GM18498 (cell line): ENCODE measurements around the gene GAS7.

Source experiments
- ATAC-seq: cut with Tn5 transposase; IDR thresholded peaks from one replicate; pipeline ENCODE4 v1.9.1; 2021; ENCODE audit warnings: mild to moderate bottlenecking, moderate library complexity; ENCODE audit not compliant: unreplicated experiment

The GAS7 gene

GRCh38 chr17:9868552-9868951 is 329.9 kb downstream of the GAS7 start:
- no peak for ATAC-seq

- ATAC-seq: no peak
Measured at GRCh38 chr17:9865586-9865985, 332.8 kb downstream of the GAS7 start.

DNA sequence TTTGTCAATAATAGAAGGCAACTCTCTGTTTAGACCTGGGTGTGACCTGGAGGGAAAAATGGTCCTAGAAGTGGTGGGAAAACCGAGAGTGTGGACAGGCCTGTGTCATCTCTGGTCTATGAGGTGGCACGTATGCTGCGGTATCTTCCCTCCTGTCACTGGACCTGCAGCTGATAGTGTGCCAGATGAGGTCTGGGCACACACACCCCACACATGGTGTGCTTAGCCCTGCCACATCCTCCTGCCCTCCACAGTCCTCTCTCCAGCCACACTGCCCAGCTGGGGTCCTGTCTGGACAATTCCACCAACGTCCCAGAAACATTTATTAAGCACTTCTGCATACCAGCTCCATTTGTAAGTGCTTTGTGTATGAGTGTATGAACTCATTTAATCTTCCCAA is 335.5 kb downstream of the GAS7 start:
- no peak for ATAC-seq

DNA sequence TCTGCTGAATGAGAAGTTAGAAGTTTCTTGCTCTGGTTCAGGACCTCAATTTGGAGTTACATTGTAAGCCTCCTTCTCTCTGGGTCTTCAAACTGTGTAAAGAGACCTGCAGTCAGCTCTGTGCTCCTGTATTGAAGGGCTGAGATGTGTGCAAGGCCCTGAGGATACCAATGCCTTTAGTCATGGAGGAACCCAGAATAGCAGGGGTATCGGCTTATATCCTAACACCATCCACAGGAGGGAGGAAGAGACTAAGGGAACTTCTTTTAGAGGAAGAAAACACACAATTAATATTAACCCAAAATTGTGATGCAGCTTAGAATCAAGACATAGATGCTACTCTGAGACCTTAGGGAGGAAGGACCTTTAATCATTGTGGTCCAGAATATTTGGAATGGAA is 336.2 kb downstream of the GAS7 start:
- no peak for ATAC-seq

GRCh38 chr17:9860851-9861250 is 337.6 kb downstream of the GAS7 start:
- no peak for ATAC-seq
